Ramos (cell line): ENCODE results near the gene ASGR2.
"Not testable (repeated sequence)": the region's sequence is repeated elsewhere in the genome, so short reads cannot be mapped to it uniquely, and the experiment has no call there.

Source experiments
- in situ Hi-C: fragments of 300-500 bp; cut with MboI; formaldehyde crosslinking; loops from one replicate; pipeline ENCODE4 v1.14.3; 2022; ENCODE audit warnings: low sequenced_read_pairs; ENCODE audit not compliant: unreplicated experiment

The ASGR2 gene

DNA sequence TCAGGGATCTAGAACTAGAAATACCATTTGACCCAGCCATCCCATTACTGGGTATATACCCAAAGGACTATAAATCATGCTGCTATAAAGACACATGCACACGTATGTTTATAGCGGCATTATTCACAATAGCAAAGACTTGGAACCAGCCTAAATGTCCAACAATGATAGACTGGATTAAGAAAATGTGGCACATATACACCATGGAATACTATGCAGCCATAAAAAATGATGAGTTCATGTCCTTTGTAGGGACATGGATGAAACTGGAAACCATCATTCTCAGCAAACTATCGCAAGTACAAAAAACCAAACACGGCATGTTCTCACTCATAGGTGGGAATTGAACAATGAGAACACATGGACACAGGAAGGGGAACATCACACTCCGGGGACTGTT is 12.9 kb upstream of the ASGR2 start:
- in situ Hi-C loops, result not testable (repeated sequence)

GRCh38 chr17:7126386-7126785 is 11.8 kb upstream of the ASGR2 start:
- in situ Hi-C loops, result not testable (repeated sequence)

- in situ Hi-C loops, result no loop called here
Measured at GRCh38 chr17:7124923-7125322, 10.3 kb upstream of the ASGR2 start.

GRCh38 chr17:7123844-7124243 is 9.2 kb upstream of the ASGR2 start:
- in situ Hi-C loops, result no loop called here

DNA sequence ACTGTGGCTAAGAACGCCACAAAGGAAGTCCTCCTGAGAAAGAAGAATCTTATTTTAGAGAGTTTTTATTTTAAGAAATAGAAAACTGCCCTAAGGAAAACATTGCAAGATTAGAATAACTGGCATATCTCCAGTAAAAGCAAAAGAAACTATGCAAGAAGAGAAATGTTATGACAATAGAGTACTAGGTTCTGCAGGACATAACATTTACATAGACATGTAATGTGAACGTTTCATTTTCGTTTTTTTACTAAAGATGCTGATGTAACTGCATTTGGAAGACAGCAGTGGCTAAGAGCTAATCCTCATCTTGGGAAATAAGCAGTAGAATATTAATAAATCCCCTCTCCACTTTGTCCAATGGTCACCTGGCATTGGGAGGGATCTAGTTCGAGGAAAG is 7.8 kb upstream of the ASGR2 start:
- in situ Hi-C loops, result no loop called here

GRCh38 chr17:7120635-7121034 is 6.0 kb upstream of the ASGR2 start:
- in situ Hi-C loops, result not testable (repeated sequence)

DNA sequence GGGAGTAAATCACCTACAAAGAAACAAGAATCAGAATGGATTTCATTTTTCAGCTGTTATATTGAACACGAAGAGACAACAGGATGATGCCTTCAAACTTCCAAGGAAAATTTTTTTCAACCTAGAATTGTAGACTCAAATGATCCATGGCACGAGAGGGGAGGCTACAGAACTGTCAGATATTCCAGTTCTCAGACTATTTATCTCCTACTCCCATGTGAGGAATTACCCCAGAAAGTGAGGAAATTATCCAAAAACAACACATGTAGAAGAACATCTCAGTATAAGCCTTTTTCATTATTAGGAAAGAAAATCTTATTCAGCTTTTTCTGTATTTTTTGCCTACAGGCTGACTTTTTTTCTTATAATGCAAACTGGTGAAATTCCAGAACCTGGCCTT is 5.5 kb upstream of the ASGR2 start:
- in situ Hi-C loops, result no loop called here

- in situ Hi-C loops, result no loop called here
Measured at GRCh38 chr17:7119314-7119713, 4.7 kb upstream of the ASGR2 start.

DNA sequence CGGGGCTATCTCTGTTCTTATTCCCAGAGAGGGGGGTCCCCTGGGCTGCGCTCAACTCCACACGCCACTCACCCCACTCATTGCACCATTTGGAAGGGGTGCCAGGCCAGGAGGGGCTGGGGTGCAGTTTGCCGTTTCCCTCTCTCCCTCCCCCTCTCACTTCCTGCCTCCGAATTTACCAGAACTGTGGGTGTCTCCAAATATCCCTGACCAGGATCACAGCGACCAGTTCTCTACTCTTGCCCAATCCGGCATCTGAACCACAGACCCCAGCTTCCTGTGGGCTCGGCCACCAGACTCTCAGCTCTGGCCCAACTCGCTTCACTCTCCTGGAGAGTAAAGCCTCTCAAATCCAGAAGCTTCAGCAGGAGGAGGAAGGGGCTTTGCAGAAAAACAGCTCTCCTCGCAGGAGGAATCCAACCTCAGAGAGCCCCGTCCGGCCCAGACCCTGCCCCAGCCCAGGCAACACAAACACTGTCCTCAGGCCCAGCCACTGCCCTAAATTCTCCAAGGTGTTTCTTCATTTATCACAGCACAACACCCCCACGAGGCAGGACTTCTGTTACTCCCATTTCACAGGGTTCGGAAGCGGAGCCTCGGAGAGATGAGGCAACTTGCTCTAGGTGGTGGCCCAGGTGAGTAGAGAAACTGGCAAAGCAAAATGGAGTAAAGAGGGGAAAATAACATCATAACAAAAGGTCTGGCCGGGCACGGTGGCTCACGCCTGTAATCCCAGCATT is 423 bp upstream of the ASGR2 start:
- in situ Hi-C loops, result no loop called here

DNA sequence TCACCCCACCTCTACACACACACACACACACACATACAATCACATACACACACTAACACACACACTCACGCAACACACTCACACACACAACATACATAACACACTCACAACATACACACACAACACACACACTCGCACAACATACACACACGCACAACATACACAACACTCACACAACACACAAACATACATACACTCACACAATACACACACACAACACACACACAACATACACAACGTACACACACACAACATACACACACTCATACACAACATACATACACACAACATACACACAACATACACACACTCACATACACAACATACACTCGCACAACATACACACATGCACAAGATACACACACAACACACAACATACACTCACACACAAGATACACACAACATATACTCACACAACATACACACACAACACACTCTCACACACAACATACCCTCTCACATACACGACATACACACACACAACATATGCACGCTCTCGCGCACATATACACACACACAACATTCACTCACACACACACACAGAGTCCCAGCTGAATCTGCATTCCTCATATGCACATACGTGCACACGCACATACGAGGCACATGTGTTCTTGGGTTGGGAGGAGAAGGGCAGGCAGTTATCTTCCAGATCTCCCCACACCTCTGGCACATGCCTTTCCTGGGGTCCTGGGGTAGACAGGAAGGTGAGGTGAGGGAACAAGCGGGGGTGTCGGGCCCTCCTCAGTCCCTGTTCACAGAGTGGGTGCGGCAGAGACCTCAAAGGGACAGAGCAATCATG is 1.1 kb downstream of the ASGR2 start:
- in situ Hi-C loops, result no loop called here

DNA sequence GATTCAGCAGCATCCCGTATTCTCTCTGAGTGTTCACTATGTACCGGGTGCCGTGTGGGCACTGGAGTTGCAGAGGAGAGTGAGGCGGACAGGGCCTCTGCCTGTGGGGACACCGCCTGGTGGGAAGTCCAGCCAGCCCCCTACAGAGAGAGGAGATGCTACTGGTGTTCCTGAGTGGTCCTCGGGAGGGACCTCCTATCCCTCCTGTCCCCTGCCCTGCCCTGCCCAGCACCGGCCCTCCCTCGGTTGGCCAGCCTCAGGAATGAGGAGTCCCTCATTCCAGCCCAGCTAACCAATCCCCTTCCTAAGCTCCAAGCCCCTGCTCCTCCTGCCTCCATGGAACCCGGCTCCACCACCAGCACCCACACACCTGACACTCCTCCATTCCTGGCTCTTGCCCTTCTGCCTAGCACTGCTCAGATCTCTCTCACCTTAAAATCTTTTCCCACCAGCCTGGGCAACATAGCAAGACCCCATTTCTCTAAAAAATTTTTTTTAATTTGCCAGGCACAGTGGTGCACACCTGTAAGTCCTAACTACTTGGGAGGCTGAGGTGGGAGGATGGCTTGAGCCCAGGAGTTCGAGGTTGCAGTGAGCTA is 2.0 kb downstream of the ASGR2 start:
- in situ Hi-C loops, result no loop called here

GRCh38 chr17:7111784-7112509 is 2.7 kb downstream of the ASGR2 start:
- in situ Hi-C loops, result no loop called here

- in situ Hi-C loops, result no loop called here
Measured at GRCh38 chr17:7110617-7111306, 3.9 kb downstream of the ASGR2 start.

DNA sequence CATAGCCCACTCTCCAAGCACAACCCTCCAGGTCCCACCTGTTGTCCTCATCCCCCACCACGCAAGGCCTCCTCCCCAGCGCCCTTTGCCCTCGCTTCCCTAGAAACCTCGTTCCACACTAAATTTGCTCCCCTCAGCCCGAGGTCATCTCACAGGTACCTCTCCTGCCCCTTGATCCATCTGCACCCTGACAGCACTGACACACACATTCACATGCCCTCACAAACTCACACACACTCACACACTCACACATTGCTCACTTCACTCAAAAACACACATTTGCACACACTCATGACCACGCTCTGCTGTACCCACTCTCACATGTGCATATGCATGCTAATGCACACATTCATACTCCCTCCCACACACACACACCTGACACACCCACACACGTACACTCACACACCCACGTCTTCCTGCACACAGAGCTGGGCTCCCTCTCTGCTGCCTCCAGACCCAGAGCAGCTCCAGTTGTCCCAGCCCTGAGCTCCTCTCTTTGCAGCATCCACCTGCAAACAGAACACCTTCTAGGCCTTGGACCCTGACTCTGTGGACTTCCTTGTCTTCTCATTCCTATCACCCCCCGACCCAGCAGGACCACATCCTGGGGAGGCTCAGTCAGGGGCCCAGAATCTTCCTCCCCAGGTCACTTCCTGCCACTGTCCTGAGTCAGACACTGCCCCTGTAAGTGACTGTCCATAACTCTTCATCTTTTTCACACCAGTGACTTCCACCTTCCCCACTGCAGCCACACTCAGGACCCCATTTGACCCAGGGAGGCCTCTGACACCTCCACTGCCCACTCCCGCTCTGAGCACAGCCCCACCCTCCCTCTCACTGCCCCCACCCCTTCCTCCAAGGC is 4.9 kb downstream of the ASGR2 start:
- in situ Hi-C loops, result no loop called here

DNA sequence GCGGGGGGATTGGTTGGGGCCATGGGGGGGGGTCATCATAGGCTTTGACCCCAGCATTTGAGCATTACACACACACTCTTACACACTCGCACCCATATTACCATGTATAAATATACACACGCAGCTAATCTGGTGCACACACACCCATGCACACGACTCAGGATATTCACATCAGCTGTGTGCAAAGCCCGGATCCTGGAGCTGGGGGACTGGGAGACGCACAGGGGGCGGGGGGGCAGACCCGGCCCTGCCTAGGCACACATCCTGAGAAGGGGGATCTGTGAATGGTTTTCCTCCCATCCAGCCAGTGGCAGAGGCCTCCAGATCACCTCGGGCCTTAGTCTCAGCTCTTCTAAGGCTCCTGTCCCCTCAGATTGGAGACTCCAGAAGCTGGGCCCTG is 5.6 kb downstream of the ASGR2 start:
- in situ Hi-C loops, result no loop called here

DNA sequence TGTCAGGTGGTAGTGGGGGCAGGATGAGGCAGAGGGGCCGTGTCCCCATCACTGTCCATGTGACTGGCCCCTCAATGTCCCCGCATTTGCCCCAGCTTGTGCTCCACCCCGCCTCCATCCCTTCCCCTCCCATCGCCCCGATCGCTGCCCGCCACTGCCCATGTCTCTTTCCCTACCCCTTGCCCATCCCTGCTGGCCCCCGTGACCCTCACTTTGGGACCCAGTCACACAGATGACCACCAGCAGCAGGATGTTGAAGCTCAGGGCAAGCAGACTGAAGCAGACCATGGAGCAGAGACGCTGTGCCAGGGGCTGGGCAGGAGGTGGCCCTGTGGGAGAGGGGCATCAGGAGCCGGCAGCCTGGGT is 6.1 kb downstream of the ASGR2 start:
- in situ Hi-C loops, result no loop called here

GRCh38 chr17:7107795-7108559 is 6.6 kb downstream of the ASGR2 start:
- in situ Hi-C loops, result no loop called here

DNA sequence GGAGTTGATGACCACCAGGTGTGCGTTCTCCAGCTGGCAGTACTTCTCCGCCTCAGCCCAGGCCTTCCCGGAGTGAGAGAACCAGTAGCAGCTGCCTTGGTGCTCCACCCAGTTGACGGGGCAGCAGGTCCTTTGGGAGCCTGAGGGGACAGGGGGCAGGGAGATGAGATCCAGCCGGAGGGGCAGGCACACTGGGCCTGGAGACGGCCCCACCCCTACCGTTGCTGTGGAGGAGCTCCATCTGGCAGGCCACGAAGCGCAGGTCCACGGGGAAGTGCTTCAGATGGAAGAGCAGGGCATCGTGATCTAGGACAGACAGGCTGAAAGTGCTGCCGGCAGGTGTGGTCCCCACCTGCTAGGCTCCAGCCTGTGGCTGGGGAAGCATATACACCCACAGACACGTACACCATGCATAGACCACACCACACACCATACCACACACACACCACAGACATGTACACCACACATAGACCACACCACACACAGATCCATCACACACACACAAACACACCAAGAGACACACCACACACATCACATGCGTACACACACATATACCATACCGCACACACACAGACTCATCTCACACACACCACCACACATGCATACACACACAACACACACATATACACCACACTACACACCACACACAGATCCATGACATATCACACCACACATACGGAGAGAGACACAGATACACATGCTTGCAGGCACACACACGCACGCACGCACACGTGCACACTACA is 7.4 kb downstream of the ASGR2 start:
- in situ Hi-C loops, result no loop called here
